NOMO-1 treated with DMSO at 0.1 percent for 48 hours (cell line): Measurements from ENCODE around the gene ANKRD22.
"Not testable (repeated sequence)": the region's sequence is repeated elsewhere in the genome, so short reads cannot be mapped to it uniquely, and the experiment has no call there.

Source experiments
- DNase-seq: peaks from one replicate; lab custom pipeline; 2025; ENCODE audit not compliant: unreplicated experiment; lab: John Stamatoyannopoulos, UW

Gene ANKRD22

GRCh38 chr10:88851706-88852105 lies at the start of gene ANKRD22:
TSS of gene ANKRD22 (minus strand) at chr10:88851844. CDS start at chr10:88851607, 237 bp downstream.
- peak; percentile 96 for DNase-seq

DNA sequence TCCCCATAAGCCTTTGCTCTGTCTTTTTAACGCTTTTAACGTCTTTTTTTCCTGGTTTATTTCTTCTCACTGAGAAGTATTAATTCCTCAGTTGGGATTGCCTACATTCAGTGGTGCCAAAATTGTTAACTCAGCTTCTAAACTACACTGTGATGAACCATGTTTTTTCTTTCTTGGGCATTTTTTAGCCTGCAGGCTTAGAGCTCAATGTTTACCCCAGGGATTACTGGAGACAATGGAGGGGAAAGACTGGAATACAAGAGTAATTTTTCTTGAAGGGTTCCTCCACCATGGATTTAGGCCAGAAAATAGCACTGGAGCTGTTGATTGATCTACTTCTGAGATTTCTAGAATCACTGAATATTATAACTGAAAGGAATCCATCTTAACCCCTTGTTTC lies 48.2 kb upstream of the ANKRD22 start:
- DNase-seq, result no peak

- no peak for DNase-seq
These were observed 47.1 kb upstream of the ANKRD22 start for GRCh38 chr10:88898727-88899126.

- DNase-seq, result no peak
These were observed 45.6 kb upstream of the ANKRD22 start for GRCh38 chr10:88896994-88897853.

DNA sequence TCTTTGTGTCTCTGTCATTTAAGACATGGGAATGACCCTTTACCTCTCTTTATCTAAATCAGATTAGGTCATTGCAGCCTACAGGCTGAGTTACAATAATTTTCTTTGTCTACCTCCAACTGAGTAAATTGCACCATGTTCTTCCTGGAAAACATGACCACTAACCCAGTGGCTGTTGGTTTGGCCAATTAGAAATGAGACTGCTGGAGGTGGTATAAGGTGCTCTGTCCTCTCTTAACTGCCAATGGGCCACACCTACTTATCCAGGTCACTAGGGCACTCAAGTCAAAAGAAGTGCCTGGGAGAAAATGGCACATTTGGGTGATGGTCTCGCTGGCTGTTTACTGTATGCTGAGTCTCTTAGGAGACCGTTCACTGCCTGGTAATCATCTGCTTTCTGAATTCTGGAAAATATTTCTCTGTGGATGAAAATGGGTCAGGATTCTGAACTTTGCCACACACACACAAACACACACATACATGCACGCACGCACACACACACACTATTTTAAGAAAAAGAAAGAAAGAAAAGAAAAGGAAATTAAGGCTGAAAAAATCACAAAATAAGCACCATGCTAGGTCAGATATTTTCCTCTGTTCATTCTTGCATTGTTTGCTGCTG lies 44.8 kb upstream of the ANKRD22 start:
- no peak for DNase-seq

- no peak for DNase-seq
These were observed 43.6 kb upstream of the ANKRD22 start for GRCh38 chr10:88895250-88895649.

GRCh38 chr10:88893611-88894010 lies 42.0 kb upstream of the ANKRD22 start:
- no peak for DNase-seq

GRCh38 chr10:88892222-88892967 lies 40.8 kb upstream of the ANKRD22 start:
- DNase-seq, result no peak

DNA sequence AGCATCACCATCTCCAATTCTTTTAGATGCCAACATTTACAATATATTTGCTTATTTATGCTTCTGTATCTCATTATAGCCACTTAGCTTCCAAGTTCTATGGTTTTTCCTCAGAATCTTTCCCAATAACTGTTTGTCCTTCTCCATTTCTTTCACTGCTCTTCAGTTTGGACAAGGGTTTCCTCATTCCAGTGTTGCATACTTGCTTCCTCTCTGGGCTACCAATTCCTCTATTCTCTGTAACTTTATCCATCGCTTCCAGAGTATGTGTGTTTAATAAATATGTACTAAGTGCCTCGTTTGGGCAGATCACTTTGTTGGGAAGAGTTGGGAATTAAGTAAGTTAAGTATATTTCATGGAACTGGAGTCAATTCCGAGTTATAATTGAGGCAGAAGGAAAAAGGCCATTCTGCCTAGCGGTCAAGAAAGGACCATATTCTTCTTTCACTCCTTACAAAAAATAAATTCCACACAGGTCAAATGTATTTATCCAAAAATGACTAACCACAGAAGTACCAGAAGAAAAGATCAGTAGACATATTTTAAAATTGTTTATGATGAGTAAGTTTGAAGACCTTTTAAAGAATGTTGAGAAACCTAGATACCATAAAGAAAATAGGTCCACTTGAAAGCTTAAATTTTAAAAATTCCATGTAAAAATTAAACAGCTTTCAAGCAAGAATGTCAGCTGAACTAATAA lies 39.2 kb upstream of the ANKRD22 start:
- no peak for DNase-seq

- DNase-seq, result no peak
These were observed 38.1 kb upstream of the ANKRD22 start for GRCh38 chr10:88889559-88890337.

DNA sequence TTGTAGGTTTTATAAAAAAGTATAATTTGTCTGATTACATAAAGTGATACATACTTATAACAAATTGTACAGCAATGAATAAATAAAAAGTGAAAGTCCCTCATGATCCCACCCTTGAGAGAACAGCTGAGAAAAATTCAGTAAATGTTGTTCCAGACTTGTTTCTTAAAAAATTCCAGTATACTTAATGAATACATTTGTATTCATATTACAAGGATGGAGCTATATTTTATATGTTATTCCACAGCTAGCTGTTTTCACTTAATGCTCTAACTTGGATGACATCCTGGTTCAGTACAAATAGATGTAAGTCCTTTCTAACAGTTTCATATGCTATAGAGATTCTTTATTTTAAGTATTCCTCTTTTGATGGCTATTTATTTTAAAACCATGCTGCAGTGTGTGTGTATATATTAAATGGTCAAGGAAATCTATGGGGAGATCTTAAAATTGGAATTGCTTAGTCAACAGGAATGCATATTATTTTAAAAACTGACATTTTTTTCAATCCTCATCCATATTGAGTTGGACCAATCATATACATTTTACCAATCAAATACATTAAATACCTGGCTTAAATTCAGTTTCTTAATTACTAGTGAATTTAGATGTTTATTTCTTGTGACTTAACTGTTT lies 37.3 kb upstream of the ANKRD22 start:
- DNase-seq, result no peak

DNA sequence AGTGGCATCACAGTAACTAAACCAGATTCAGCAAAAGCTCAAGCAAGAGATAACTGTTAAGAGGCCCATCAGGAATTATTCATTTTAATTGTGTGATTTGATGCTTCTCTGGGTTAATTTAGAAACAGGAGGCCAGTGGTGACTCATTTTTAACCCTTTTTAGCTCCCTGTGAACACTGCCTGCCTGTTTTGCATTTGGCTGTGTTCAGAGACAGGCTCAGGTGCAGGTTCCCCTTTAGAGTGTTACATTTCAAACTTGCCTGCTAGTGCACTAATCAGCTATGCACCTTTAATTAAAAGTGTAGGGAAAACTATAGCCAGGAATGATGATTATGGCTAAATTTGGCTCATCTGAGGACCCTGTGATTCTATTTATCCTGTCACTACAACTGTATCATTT lies 34.9 kb upstream of the ANKRD22 start:
- no peak for DNase-seq

- no peak for DNase-seq
These were observed 31.8 kb upstream of the ANKRD22 start for GRCh38 chr10:88883448-88883809.

DNA sequence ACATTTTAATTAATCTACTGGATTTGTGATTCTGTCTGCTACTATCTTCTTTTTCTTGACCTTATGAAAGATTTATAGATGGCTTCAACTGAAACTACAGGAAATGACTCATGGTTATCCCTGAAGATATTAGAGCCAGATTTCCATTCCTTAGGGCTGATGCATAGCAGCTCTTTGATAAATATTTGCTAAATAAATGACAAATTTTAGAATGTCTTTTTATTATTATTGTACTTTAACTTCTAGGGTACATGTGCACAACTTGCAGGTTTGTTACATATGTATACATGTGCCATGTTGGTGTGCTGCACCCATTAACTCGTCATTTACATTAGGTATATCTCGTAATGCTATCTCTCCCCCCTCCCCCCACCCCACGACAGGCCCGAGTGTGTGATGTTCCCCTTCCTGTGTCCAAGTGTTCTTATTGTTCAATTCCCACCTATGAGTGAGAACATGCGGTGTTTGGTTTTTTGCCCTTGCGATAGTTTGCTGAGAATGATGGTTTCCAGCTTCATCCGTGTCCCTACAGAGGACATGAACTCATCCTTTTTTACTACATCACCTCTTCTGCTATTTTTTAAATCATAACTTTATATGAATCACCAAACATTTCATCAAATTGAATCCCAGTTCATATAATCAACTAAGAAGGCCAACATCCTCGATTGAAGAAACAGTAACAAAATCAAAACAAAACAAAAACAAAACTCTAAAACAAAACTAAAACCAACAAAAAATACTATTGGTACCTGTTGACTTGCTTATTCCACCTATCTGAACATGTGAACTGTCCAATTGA lies 31.2 kb upstream of the ANKRD22 start:
- DNase-seq, result not testable (repeated sequence)

DNA sequence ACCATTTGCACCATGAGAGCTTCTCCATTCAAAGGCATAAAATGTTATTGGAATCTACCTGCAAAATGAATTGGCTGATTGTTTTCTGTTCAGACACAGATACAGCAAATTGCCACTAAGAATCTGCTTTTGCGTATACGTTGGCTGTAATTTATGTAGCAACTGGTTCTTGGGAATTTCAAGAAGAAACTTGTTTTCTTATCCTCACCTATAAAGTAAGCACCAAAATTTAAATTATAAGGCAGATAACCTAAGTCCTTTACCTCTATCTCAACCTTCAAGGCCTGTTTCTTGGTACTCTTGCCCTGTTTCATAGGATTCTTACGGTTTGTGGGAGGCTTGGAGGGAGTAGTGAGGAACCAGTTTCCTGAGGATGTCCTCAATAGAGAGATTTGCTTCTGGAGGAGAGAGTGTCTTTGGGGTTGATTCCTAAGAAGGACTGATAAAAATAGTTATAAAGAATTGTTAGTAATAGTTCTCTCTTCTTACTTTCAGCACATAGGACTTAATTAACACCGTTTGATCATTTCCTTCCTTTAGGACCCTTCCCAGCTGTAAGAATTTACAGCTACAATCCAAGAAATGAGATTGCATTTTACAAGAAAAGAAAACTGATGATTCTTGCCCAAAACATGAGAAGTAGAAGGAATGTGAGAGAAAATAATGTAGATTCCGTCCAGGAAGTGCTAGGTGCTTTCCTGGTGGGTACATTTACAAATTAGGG lies 30.4 kb upstream of the ANKRD22 start:
- DNase-seq, result no peak

- DNase-seq, result no peak
These were observed 29.7 kb upstream of the ANKRD22 start for GRCh38 chr10:88881320-88881719.

- DNase-seq, result peak; percentile 81
These were observed 28.8 kb upstream of the ANKRD22 start for GRCh38 chr10:88880282-88881076.
